MV-4-11 (cell line): Measurements from ENCODE around the gene BMP2K.

Experiments
- DNase-seq: peaks from one replicate; lab custom pipeline; 2025; lab: John Stamatoyannopoulos, UW

Gene BMP2K

GRCh38 chr4:78764498-78764961 lies 11.6 kb upstream of the BMP2K start:
- no peak for DNase-seq

GRCh38 chr4:78765432-78766006 lies 10.6 kb upstream of the BMP2K start:
- no peak for DNase-seq

GRCh38 chr4:78766026-78766425 lies 10.1 kb upstream of the BMP2K start:
- DNase-seq, result no peak

- no peak for DNase-seq
Measured at GRCh38 chr4:78766650-78767049, 9.5 kb upstream of the BMP2K start.

- DNase-seq, result no peak
Measured at GRCh38 chr4:78767350-78767749, 8.8 kb upstream of the BMP2K start.

GRCh38 chr4:78768452-78769180 lies 7.5 kb upstream of the BMP2K start:
- DNase-seq, result no peak

GRCh38 chr4:78770091-78770642 lies 6.0 kb upstream of the BMP2K start:
- no peak for DNase-seq

- DNase-seq, result no peak
Measured at GRCh38 chr4:78772526-78773091, 3.5 kb upstream of the BMP2K start.

GRCh38 chr4:78774417-78774816 lies 1.7 kb upstream of the BMP2K start:
- DNase-seq, result peak; percentile 45

GRCh38 chr4:78775303-78776078 lies 659 bp upstream of the BMP2K start:
- peak; percentile 75 for DNase-seq

GRCh38 chr4:78776729-78777575 lies 802 bp downstream of the BMP2K start:
- peak; percentile 56 for DNase-seq

- no peak for DNase-seq
Measured at GRCh38 chr4:78777576-78777940, 1.4 kb downstream of the BMP2K start.

GRCh38 chr4:78778530-78778929 lies 2.4 kb downstream of the BMP2K start:
- DNase-seq, result no peak

- DNase-seq, result no peak
Measured at GRCh38 chr4:78779280-78779679, 3.1 kb downstream of the BMP2K start.

- DNase-seq, result no peak
Measured at GRCh38 chr4:78780093-78780492, 3.9 kb downstream of the BMP2K start.

GRCh38 chr4:78781139-78781538 lies 5.0 kb downstream of the BMP2K start:
- DNase-seq, result no peak

GRCh38 chr4:78781924-78782323 lies 5.8 kb downstream of the BMP2K start:
- DNase-seq, result peak; percentile 73

- peak; percentile 48 for DNase-seq
Measured at GRCh38 chr4:78784236-78784865, 8.2 kb downstream of the BMP2K start.

GRCh38 chr4:78787392-78788006 lies 11.3 kb downstream of the BMP2K start:
- no peak for DNase-seq
